HEK293 (cell line): ENCODE results near the gene PRR16.

Experiments used
- KLF9 ChIP-seq: fragments of 450-650 bp; formaldehyde crosslinking; IDR thresholded peaks from 2 replicates; pipeline ENCODE4 v1.5.1; 2016; ENCODE audit warnings: missing biosample characterization, missing genetic modification characterization, low read depth
- ZBTB8A ChIP-seq: fragments of 450-650 bp; formaldehyde crosslinking; IDR thresholded peaks from 2 replicates; pipeline ENCODE4 v1.5.1; 2016; ENCODE audit warnings: missing biosample characterization, missing genetic modification characterization
- ZNF10 ChIP-seq: fragments of 450-650 bp; formaldehyde crosslinking; IDR thresholded peaks from 2 replicates; pipeline ENCODE4 v1.5.1; 2017; ENCODE audit warnings: missing biosample characterization, missing genetic modification characterization
- ZNF121 ChIP-seq: fragments of 450-650 bp; formaldehyde crosslinking; IDR thresholded peaks from 2 replicates; pipeline ENCODE4 v1.5.1; 2016; ENCODE audit warnings: missing biosample characterization, missing genetic modification characterization
- ZNF555 ChIP-seq: fragments of 450-650 bp; formaldehyde crosslinking; conservative IDR thresholded peaks from 2 replicates; pipeline ENCODE4 v1.5.1; 2017; ENCODE audit warnings: missing biosample characterization, mild to moderate bottlenecking, missing genetic modification characterization, inconsistent platforms
- ZNF660 ChIP-seq: fragments of 450-650 bp; IDR thresholded peaks from 2 replicates; pipeline ENCODE4 v1.5.1; 2018; ENCODE audit warnings: missing biosample characterization, mild to moderate bottlenecking, missing genetic modification characterization
- TF ChIP-seq, protein P1 (sequence below): fragments of 450-650 bp; formaldehyde crosslinking; IDR thresholded peaks from 2 replicates; pipeline ENCODE4 v1.5.1; 2016; ENCODE audit warnings: missing biosample characterization, missing genetic modification characterization
- TF ChIP-seq, protein P2 (sequence below): fragments of 450-650 bp; formaldehyde crosslinking; IDR thresholded peaks from 2 replicates; pipeline ENCODE4 v1.5.1; 2016; ENCODE audit warnings: missing biosample characterization, missing genetic modification characterization
- TF ChIP-seq, protein P3 (sequence below): sonication (generic); formaldehyde crosslinking; IDR thresholded peaks from 2 replicates; pipeline ENCODE4 v1.8.1; 2022; ENCODE audit warnings: mild to moderate bottlenecking, moderate library complexity, missing genetic modification reagents
- TF ChIP-seq, protein P4 (sequence below): IDR thresholded peaks from 2 replicates; pipeline ENCODE4 v1.6.1; 2011; ENCODE audit warnings: mild to moderate bottlenecking, low read depth, low read length, borderline replicate concordance

DNA sequence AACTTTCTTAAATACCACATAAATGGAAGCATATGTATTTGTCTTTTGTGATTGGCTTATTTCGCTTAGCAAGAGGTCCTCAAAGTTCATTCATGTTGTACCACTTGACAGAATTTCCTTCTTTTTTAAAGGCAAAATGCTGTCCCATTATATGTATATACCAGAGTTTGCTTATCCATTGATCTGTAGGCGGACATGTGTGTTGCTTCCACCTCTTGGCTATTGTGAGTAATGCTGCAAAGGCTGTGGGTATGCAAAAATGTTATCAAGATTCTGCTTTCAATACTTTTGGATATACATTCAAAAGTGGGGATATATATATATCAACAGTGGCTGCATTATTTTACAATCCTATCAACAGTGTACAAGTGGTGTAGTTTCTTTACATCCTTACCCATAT is 271.0 kb downstream of the PRR16 start:
- TF ChIP-seq, protein P1, sequence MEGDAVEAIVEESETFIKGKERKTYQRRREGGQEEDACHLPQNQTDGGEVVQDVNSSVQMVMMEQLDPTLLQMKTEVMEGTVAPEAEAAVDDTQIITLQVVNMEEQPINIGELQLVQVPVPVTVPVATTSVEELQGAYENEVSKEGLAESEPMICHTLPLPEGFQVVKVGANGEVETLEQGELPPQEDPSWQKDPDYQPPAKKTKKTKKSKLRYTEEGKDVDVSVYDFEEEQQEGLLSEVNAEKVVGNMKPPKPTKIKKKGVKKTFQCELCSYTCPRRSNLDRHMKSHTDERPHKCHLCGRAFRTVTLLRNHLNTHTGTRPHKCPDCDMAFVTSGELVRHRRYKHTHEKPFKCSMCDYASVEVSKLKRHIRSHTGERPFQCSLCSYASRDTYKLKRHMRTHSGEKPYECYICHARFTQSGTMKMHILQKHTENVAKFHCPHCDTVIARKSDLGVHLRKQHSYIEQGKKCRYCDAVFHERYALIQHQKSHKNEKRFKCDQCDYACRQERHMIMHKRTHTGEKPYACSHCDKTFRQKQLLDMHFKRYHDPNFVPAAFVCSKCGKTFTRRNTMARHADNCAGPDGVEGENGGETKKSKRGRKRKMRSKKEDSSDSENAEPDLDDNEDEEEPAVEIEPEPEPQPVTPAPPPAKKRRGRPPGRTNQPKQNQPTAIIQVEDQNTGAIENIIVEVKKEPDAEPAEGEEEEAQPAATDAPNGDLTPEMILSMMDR = no peak
- TF ChIP-seq, protein P2, sequence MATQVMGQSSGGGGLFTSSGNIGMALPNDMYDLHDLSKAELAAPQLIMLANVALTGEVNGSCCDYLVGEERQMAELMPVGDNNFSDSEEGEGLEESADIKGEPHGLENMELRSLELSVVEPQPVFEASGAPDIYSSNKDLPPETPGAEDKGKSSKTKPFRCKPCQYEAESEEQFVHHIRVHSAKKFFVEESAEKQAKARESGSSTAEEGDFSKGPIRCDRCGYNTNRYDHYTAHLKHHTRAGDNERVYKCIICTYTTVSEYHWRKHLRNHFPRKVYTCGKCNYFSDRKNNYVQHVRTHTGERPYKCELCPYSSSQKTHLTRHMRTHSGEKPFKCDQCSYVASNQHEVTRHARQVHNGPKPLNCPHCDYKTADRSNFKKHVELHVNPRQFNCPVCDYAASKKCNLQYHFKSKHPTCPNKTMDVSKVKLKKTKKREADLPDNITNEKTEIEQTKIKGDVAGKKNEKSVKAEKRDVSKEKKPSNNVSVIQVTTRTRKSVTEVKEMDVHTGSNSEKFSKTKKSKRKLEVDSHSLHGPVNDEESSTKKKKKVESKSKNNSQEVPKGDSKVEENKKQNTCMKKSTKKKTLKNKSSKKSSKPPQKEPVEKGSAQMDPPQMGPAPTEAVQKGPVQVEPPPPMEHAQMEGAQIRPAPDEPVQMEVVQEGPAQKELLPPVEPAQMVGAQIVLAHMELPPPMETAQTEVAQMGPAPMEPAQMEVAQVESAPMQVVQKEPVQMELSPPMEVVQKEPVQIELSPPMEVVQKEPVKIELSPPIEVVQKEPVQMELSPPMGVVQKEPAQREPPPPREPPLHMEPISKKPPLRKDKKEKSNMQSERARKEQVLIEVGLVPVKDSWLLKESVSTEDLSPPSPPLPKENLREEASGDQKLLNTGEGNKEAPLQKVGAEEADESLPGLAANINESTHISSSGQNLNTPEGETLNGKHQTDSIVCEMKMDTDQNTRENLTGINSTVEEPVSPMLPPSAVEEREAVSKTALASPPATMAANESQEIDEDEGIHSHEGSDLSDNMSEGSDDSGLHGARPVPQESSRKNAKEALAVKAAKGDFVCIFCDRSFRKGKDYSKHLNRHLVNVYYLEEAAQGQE (tag by site-specific recombination) = no peak
- TF ChIP-seq ZNF121 (tag by site-specific recombination) (no peak), ZNF10 (tag by site-specific recombination) (no peak), ZNF555 (tag by site-specific recombination) (no peak), ZBTB8A (tag by site-specific recombination) (no peak), ZNF660 (tag by site-specific recombination) (no peak), KLF9 (no peak)
- TF ChIP-seq, protein P3, sequence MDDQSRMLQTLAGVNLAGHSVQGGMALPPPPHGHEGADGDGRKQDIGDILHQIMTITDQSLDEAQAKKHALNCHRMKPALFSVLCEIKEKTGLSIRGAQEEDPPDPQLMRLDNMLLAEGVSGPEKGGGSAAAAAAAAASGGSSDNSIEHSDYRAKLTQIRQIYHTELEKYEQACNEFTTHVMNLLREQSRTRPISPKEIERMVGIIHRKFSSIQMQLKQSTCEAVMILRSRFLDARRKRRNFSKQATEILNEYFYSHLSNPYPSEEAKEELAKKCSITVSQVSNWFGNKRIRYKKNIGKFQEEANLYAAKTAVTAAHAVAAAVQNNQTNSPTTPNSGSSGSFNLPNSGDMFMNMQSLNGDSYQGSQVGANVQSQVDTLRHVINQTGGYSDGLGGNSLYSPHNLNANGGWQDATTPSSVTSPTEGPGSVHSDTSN (CRISPR knock-in tag) = no peak
- TF ChIP-seq, protein P4, sequence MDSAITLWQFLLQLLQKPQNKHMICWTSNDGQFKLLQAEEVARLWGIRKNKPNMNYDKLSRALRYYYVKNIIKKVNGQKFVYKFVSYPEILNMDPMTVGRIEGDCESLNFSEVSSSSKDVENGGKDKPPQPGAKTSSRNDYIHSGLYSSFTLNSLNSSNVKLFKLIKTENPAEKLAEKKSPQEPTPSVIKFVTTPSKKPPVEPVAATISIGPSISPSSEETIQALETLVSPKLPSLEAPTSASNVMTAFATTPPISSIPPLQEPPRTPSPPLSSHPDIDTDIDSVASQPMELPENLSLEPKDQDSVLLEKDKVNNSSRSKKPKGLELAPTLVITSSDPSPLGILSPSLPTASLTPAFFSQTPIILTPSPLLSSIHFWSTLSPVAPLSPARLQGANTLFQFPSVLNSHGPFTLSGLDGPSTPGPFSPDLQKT = no peak
